ENCODE data around the gene KRTAP5-9.

Gene KRTAP5-9, protein sequence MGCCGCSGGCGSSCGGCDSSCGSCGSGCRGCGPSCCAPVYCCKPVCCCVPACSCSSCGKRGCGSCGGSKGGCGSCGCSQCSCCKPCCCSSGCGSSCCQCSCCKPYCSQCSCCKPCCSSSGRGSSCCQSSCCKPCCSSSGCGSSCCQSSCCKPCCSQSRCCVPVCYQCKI

DNA sequence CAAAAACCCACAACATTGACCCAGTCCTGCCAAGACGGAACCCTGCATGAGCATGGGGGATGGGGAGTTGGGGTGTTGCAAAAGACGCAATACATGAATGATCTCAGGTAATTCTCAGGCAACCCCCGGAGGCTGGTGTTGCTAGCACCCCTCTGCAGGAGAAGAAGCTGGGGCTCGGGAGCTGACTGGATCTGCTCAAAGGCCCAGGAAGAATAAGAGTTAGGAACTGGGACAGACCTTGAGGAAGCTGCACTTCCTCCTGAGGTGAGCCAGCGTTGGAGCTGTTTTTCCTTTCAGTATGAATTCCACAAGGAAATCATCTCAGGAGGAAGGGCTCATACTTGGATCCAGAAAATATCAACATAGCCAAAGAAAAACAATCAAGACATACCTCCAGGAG is at the start of gene KRTAP5-9:
Gene KRTAP5-9 (plus strand): TSS at position 301 of the 400 bp plus-strand sequence. CDS start 238 bp downstream, outside the sequence.
- POLR2A ChIA-PET, result no interaction called here
- DNase-seq (ENCODE audit: extremely low spot score), result no peak
- TF ChIP-seq CTCF (IDR thresholded peaks at IDR 0.05; ENCODE audit: control extremely low read depth, extremely low read depth, low read depth, missing control alignments), result no peak
- CTCF ChIA-PET, result interaction anchor here (2.9 kb wide), 1 partner anchor 14 kb away, joined by 18 read pairs; no protein-coding TSS in a partner anchor

- ChIA-PET POLR2A (no interaction called here), CTCF (no interaction called here)
- no peak for DNase-seq (ENCODE audit: extremely low spot score)
- no peak for TF ChIP-seq CTCF (IDR thresholded peaks at IDR 0.05; ENCODE audit: control extremely low read depth, extremely low read depth, low read depth, missing control alignments)
These were observed 49.1 kb upstream of the KRTAP5-9 start for GRCh38 chr11:71499125-71499524.

- no peak for DNase-seq (ENCODE audit: extremely low spot score)
- ChIA-PET CTCF (no interaction called here), POLR2A (no interaction called here)
- TF ChIP-seq CTCF (IDR thresholded peaks at IDR 0.05; ENCODE audit: control extremely low read depth, extremely low read depth, low read depth, missing control alignments), result no peak
These were observed 48.7 kb upstream of the KRTAP5-9 start for GRCh38 chr11:71499546-71499945.

DNA sequence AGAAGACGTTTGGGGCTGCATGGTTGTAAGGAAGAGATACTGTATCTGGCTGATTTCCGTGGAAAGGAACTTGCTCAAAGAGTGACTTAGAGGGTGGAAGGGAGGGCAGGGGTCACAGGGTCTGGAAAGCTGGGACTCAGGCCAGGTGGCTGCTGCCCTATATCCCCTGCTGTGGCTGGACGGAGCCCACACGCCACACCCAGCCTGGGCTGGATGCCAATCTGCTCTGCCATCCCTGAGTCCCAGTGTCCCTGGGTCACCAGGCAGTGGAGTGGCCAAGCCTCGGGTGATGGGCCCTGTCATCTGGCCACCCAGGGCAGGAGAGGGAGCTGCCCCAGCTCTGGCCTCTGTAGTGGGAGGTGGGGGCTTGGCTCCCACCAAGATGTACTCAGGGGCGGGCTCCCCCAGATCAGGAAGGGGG is 47.6 kb upstream of the KRTAP5-9 start:
- ChIA-PET CTCF (no interaction called here), POLR2A (no interaction called here)
- TF ChIP-seq CTCF (IDR thresholded peaks at IDR 0.05; ENCODE audit: control extremely low read depth, extremely low read depth, low read depth, missing control alignments), result no peak
- DNase-seq (ENCODE audit: extremely low spot score), result no peak

- CTCF ChIA-PET, result no interaction called here
- no peak for DNase-seq (ENCODE audit: extremely low spot score)
- no peak for TF ChIP-seq CTCF (IDR thresholded peaks at IDR 0.05; ENCODE audit: control extremely low read depth, extremely low read depth, low read depth, missing control alignments)
- POLR2A ChIA-PET, result no interaction called here
These were observed 46.9 kb upstream of the KRTAP5-9 start for GRCh38 chr11:71501071-71501985.

DNA sequence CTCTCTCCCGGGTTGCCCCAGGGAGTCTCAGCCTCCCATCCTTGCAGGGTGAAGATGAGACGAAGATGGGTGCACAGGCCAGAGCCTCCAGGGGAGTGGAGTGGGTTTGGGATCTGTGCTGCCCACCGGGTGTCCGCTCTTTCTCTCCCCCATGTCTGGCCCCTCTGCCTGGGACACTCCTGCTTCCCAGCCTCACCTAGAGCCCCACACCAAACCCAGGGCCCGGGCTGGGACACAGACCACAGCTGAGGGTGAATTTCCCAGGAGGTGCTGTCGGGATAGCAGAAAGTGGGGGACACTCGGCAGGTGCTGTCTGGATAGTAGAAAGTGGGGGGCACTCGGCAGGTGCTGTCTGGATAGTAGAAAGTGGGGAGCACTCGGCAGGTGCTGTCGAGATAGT is 46.2 kb upstream of the KRTAP5-9 start:
- no peak for DNase-seq (ENCODE audit: extremely low spot score)
- POLR2A ChIA-PET, result no interaction called here
- CTCF ChIA-PET, result no interaction called here
- no peak for TF ChIP-seq CTCF (IDR thresholded peaks at IDR 0.05; ENCODE audit: control extremely low read depth, extremely low read depth, low read depth, missing control alignments)
